NCI-H526 treated with DMSO at 0.1 percent for 48 hours (cell line): ENCODE data around the gene EHMT1.
"Not testable (repeated sequence)": the region's sequence is repeated elsewhere in the genome, so short reads cannot be mapped to it uniquely, and the experiment has no call there.

Experiments used
- DNase-seq: peaks from one replicate; lab custom pipeline; 2025; lab: John Stamatoyannopoulos, UW

The EHMT1 gene

DNA sequence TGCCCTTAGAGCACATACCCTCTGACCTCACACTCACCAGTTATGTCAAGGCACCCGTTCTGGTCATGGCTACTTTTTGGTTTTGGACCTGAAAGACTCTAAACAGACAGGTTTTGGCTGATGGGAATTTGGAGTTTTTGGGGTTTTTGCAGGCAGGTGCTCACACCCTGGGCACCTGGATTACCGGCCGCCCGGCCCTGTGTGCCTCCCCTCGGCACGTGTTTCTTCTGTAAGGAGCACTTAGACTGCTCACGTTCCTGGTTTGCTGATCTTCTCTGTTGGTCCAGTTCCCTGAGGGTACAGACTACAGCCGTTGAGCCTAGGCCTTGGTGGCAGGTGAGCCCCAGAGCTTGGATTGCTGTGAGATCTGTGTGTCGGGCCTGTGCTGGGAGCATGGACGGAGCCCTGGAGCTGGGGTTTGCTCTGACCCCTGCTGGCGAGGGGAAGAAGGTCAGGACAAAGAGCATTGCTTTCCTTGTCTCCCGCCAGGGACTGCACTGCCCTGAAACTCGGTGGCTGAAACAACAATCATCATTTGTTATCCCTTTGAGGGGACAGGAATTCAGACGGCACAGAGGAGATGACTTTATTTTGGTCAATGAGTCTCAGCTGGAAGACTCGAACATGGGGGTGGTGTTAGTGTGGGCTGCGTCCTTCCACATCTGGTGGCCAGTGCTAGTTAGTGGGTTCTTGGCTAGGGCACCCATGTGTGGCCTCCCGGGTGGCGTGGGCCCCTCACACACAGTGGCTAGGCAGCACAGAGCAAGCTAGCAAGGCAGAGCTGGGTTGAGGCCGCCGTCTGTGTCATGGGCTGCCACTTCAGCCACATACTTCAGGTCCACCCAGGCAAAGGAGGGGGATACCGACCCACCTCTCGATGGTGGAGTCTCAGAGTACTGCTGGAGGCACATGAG lies 76.4 kb downstream of the EHMT1 start:
- DNase-seq, result peak; percentile 26

DNA sequence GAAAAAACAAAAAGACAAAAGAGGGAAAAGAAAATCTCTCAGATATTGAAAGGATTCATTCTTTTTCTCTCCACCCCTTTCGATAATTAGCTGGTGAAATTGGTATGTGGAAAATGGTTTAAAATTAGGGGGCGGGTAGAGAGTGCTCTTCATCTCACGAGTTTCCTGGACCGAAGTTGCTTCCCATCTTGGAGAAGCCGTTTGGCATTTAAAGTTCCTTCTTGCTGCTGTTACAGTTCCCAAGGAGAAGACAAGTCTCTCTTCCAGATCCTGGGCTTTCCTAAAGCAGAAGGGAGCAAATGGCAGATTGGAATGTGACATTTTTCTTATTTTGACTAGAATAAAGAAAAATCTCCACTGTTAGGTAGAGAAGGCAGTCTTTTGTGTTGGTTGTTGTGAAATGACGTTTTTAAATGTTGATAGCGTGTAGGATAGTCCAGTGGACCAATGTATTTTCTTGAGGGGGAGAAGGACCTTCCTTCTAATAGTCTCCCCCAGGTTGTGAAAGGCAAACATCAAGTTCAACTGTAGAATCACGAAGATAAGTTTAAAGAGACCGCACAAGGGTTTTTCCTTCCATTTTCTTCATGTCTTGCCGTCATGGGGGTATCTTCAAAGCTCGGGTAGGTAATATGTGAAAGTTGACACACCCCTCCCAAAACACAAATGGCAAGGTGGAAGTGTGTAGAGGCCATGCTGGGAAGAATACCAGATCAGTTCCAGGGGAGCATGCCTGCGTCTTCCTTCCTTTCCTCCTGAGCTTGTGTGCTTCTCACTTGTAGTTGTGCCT lies 77.5 kb downstream of the EHMT1 start:
- DNase-seq, result no peak

DNA sequence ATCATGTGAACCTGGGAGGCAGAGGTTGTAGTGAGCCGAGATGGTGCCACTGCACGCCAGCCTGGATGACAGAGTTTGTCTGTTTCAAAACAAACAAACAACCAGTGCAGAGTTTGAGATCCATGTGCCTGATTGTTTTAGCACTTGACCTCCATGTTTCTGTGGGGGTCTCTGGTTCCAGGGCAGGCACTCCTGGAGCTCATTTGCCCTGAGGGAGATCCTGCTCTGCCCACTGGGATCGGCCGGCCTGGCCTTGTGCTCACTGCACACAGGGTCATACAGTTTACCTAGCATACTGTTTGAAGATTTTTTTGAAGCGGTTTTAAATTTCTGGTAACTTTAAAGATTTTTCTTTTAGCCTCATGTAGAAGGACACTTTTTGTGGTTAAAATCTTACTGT lies 78.4 kb downstream of the EHMT1 start:
- no peak for DNase-seq

DNA sequence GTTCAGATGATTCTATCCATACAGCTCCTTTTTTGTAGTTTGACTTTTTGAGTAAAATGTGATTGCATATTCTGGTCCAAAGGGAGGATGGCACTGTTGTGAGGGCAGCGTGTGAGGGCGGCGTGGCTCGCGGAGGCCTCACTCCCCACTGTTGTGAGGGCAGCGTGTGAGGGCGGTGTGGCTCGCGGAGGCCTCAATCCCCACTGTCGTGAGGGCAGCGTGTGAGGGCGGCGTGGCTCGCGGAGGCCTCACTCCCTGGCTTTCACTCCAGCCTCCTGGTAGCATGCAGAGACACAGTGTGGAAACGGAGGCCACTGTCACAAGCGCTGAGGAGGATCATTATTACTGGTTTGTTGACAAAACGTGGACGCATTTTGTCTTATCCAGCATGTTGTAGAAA lies 79.0 kb downstream of the EHMT1 start:
- DNase-seq, result no peak

DNA sequence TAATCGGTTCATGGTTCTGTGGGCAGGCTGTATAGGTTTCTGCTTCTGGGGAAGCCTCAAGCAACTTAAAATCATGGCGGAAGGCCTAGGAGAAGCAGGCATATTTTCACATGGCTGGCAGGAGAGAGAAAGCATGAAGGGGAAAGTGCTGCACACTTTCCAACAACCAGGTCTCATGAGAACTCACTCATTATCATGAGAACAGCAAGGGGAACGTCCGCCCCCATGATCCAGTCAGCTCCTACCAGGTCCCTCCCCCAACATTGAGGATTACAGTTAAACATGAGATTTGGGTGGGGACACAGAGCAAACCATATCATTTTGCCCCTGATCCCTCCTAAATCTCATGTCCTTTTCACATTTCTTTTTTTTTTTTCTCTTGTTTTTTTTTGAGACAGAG lies 82.1 kb downstream of the EHMT1 start:
- no peak for DNase-seq

DNA sequence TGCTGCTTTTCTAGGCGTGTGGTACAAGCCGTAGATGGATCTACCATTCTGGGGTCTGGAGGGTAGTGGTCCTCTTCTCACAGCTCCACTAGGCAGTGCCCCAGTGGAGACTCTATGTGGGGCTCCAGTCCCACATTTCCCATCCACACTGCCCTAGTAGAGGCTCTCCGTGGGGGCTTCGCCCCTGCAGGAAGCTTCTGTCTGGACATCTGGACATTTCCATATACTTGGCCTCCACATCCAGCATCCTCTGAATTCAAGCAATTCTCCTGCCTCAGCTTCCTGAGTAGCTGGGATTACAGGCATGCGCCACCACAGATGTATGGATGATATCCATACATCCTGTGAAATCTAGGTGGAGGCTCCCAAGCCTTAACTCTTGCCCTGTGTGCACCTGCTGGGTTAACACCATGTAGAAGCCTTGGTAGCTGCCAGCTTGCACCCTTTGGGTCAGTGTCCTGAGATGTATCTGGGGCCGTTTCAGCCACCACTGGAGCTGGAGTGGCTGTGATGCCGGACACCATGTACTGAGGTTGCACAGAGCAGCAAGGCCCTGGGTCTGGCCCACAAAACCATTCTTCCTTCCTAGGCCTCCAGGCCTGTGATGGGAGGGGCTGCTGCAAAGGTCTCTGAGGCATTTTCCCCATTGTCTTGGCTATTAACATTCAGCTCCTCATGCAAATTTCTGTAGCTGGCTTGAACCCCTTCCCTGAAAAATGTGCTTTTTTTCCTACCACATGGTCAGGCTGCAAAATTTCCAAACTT lies 84.0 kb downstream of the EHMT1 start:
- no peak for DNase-seq

DNA sequence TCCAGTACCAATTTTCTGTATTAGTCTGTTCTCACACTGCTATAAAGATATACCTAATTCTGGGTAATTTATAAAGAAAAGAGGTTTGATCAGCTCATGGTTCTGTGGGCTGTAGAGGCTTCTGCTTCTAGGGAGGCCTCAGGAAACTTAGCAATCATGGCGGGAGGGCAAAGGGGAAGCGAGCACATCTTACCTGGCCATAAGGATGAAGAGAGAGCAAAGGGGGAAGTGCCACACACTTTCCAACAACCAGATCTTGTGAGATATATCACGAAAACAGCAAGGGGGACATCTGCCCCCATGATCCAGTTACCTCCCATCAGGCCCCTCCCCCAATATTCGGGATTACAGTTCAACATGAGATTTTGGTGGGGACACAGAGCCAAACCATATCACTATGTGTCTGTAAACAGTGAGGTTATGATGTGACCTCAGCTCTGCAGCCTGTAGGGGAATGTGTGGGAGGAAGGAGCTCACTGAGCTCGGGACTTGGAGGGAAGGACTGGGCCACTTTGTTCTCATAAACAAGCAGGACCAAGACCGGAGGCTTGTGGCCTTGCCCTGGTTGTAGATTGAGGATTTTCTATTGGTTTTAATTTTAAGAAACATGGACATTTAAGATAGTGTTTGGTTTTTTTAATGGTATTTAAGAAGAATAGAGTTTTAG lies 85.2 kb downstream of the EHMT1 start:
- no peak for DNase-seq

DNA sequence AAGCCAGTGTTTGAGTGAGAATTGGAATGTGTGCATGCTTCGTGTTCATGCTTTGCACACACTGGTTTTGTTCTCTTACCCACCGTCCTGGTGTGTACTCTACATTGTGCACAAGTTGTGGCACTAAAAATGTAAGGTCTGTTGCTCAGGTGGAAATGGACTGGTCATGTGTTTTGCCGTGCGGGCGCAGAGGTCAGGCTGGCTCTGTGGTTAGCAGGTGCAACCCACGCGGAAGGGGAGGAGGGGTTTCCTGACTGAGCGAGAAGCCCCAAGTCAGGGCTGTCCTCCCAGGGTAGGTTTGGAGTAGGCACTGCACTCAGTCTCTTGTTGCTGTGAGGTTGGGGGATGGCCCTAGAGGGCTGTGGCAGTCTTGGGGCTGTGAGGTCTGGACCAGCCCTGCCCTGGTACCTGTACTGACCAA lies 86.6 kb downstream of the EHMT1 start:
- DNase-seq, result no peak

DNA sequence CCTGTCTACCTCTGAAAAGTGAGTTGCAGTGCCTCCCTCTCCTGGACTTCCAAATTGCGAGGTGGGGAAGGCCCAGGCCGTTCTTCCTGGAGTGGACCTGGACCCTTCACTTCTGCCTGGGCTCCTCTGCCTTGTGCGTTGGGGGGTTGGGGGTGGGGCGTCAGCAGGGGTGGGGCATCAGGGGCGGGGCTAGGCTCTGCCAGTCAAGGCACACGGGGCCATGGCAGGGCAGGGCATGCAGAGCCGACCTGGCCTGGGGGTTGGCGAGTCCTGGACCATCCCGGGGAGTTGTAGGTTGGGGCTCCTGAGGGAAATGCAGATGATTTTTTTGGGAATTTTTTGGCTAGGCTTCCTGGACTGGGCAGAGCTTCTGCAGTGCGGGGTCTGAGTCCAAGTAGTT lies 87.1 kb downstream of the EHMT1 start:
- DNase-seq, result no peak

DNA sequence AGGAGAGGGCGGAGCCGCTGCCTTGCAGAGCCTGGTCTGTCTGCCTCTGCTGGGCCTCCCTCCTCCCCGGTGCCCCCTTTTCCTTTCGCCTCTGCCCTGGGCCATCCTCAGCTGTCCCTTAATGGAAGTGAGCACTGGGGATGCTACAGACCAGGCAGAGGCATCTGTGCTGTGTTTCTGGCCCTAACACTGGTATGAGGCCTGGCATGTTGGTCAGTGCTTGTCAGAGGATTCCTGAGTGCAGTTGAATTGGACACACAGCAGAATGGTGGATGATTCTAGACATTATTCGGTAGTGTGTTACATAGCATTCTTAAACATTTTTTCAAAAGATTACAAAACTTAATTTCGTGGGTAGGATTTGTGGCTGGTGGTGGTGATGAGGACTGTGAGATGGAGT lies 88.6 kb downstream of the EHMT1 start:
- DNase-seq, result no peak

DNA sequence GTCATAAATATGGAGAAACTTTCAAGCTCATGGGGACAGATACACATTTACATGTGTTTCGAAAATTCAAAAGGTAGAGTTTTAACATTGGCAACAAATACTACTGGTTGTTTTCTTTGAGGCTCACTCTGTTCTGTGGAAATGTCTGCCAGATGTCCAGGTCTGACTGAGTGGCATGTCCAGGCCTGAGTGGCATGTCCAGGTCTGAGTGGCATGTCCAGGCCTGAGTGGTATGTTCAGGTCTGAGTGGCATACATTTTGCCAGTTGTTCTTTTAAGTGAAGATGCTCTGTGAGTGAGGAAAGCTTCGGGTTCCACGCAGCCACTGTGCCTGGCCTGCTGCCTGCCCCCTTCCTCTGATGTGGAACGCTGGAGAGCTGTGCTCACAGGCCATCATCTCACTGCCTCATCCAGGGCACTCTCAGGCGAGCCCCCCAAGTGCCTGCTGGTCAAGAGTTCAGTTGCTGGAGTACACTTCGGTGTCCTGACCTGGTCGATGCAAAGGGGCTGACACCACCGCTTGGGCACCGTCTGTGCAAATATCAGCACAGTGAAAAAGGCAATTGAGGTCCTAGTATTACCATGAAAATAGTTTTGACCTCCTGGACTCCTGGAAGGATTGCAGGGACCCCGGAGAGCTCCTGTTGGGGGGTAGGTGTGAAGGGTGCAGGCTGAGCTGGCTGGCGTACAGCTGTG lies 89.9 kb downstream of the EHMT1 start:
- DNase-seq, result no peak

DNA sequence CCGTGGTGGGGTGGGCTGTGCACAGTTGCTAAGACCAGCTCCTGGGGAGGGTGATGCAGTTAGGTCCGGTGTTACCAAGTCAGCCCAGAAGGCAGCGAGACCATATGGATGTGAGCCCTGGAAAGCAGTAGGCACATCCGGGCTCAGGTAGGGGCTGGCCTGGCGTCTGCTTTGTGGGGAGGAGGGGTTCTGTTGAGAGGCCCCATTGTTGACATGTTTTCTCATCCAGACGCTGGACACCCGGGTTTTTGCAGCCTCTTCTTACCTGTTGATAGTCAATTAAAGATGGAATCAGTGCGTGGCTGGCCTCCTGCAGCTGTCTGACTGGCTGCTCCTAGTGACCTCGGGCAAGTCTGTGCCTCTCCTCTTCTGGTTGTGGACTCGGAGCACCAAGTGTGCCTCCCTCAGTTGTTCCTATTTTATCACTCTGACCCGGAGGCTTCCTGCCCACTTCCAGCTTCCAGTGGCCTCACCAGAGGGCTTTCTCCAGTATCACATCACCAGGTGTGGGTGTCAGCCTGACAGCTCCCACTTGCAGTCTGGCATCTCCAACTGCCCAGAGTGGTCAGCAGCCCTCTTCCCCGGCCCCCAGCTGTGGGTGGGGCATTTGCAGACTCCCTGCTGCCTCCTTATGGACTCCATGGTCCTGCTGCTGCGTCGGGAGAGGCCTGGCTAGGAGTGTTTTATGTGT lies 90.8 kb downstream of the EHMT1 start:
- no peak for DNase-seq

DNA sequence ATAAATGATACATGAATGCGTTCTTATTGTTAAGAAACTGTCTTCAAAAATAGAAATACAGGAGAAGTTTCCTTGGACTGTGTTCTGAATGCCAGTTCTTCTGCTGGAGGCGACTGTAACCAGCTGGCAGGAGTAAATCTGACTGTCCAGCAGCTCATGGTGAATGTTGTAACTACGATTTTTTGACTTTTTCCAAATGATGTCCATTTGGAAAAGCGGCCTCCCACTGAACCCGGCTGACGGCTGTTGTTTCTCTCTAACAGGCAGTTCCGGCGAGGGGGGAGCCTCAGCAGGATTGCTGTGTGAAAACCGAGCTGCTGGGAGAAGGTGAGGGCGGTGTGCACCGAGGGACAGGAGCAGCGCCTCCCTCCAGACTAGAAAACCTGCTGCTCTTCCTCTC lies 91.9 kb downstream of the EHMT1 start:
- DNase-seq, result no peak

DNA sequence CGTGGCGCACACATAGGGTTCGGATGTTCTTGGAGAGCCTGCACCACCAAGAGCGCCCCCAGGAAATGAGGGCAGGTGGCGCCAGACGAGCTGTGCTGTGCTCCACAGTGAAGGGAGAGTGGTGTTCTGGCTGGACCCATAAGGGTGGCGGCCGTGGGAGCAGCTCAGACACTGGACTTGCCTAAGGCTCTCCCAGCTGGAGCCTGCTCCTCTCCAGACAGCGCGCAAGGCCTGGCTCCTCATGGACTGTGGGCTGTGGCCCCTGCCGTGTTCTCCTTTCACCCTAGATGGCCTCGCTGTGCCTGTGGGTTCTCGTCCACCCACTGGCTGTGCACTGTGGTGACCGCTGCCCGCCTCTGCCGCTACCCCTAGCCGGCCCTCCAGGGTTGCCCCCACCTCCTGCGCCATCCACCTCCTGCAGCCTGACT lies 92.9 kb downstream of the EHMT1 start:
- no peak for DNase-seq

DNA sequence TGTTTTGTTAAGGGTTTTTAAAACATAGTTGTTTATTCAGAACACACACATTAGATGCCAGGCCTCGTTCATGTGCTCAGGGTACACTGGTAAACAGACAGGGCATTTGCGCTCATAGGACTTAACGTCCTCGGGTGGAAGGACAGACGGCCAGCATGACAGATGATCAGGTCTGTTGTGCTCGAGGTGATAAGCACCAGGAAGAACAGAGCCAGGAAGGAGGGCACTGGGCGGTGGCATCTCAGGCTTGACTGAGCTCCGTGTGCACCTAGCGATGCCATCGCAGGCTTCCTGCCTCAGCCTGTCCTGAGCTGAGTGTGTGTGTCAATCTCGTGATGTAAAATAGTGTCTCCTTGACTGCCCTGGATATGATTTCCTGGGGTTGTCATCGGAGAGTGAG lies 96.5 kb downstream of the EHMT1 start:
- DNase-seq, result no peak

DNA sequence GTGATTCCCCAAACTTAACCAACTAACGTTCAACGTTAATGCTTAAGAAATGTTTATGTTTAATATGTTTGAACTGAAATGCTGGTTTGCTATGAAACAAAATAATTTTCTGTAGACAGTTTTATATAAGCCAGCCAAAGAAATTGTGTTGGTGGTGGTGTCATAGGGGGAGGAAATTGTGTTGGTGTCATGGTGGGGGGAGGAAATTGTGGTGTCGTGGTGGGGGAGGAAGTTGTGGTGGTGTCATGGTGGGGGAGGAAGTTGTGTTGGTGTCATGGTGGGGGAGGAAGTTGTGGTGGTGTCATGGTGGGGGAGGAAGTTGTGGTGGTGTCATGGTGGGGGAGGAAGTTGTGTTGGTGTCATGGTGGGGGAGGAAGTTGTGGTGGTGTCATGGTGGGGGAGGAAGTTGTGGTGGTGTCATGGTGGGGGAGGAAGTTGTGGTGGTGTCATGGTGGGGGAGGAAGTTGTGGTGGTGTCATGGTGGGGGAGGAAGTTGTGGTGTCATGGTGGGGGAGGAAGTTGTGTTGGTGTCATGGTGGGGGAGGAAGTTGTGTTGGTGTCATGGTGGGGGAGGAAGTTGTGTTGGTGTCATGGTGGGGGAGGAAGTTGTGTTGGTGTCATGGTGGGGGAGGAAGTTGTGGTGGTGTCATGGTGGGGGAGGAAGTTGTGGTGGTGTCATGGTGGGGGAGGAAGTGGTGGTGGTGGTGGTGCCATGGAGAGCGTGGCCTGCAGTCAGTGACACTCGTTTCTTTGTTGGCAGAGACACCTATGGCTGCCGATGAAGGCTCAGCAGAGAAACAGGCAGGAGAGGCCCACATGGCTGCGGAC lies 97.3 kb downstream of the EHMT1 start:
- not testable (repeated sequence) for DNase-seq

DNA sequence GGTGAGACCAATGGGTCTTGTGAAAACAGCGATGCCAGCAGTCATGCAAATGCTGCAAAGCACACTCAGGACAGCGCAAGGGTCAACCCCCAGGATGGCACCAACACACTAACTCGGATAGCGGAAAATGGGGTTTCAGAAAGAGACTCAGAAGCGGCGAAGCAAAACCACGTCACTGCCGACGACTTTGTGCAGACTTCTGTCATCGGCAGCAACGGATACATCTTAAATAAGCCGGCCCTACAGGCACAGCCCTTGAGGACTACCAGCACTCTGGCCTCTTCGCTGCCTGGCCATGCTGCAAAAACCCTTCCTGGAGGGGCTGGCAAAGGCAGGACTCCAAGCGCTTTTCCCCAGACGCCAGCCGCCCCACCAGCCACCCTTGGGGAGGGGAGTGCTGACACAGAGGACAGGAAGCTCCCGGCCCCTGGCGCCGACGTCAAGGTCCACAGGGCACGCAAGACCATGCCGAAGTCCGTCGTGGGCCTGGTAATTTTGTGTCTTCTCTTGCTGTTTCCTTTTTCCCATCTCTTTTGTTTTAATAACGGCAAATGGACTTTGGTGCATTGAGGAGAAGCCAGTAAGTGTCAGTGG lies 98.0 kb downstream of the EHMT1 start:
- DNase-seq, result no peak

DNA sequence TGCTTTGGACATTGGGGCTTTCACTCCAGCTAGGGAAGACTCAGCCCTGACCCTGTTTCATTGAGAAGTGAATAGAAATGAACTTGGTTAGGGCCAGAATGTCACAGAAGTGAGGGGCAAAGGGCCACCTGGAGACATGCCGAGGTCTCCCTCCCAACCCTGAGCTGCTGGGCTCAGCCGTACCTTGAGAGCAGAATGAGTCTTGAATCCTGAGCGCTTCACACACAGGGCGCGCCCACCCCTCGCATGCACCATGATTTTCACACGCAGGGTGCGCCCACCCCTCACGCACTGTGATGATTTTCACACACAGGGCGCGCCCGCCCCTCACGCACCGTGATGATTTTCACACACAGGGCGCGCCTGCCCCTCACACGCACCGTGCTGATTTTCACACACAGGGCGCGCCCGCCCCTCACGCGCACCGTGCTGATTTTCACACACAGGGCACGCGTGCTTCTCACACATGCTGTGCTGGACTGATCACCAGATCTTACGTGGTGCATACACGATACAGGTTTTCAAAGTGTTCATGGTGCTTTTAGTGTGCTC lies 99.0 kb downstream of the EHMT1 start:
- no peak for DNase-seq

DNA sequence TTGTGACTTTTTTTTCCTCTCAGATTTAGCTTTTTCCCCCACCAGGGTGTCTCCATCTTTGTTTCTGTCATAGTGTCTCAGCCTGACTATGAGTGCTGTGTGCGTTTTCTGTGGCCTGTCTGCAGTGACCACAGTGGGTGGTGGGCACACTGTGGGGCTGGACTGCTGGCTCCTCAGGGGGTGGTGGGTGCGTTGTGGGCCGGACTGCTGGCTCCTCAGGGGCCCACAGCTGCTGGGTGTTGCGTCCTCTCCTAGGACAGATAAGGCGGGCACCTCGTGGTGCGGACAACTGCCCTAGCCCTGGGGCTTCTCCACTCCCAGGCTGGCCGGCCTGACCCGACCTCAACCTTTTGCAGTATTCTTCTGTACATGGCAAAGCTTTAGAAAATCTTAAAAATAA lies 100.4 kb downstream of the EHMT1 start:
- DNase-seq, result no peak
